ENCODE results near the gene PRDM12.
"Not testable (repeated sequence)": the region's sequence is repeated elsewhere in the genome, so short reads cannot be mapped to it uniquely, and the experiment has no call there.

PRDM12 gene

DNA sequence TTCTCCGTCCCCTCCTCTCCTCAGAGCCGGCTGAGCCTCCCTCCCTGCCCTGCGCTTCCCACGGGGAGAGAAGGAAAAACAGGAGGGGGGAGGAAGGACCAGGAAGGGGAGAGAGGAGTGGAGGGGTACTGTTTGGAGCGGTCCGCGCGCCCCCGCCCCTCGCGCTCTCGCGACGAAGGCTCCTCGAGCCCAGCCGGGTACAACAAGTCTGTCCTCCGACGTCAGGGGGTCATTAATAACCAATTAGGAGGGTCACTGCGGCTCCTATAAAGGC, 480 bp upstream of the PRDM12 start:
- DNase-seq (ENCODE audit: low spot score): no peak

DNA sequence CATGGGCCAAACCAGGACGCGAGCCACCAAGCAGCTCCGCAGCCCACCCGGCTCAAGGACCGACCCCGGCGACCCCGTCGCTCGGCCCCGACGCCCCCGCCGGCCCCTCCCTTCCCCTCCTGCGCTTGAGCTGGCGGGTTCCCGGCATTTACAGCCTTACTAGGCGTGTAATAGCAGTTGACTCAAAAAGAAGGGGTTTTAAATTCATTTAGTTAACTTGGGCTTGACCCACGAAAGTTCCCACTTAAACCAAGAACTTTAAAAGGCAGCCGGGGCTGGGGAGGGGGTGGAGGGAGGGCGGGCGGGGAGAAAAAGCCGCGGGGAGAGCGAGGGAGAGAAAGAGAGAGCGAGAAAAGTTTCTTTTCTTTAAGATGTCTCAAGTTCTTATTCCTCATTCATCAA, 636 bp downstream of the PRDM12 start:
- DNase-seq (ENCODE audit: low spot score): peak; percentile 43

DNA sequence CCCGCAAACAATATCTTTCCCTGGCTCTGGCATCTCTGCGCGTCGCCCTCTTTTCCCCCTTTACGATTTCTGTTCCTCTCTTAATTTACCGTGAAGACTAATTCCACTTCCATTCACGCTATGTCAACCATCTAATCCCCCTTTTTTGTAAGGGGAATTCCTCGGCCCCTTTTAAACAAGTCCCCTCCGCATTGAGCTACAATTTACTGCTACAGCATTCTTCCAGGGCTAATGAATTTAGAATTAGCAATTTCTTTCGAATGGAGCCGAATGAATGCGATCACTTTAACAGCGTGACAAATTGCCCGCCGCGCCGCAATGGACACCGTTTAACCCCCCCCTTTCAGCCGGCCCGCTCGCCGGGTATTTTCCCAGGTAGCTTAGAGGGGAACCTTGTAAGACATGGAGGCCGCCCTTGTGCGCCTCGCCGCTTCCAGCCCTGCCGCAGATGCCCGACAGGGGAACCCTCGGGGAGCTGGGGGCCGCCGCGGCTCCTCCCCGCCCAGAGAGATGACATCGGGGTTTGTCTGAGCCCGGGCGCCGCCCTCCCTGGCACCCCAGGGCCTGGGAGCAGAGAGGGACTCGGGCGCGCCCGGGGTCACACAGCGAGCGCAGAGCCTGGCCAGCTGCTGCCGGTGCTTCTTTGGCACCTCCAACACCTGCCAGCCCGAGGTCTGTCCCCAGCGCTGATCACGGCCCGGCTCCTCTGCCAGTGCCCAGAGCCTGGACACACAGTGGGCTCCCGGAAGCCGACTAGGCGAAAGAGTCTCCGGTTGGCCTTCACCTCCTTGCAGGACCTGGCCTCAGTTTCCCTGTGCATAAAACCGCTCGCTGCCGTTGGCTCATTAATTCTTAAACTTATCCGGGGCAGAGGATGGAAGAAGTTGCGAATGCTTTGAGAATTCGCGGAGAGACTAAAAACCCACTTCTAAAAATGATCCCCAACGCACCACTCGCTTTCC, 1.3 kb downstream of the PRDM12 start:
- DNase-seq (ENCODE audit: low spot score): peak; percentile 61

DNA sequence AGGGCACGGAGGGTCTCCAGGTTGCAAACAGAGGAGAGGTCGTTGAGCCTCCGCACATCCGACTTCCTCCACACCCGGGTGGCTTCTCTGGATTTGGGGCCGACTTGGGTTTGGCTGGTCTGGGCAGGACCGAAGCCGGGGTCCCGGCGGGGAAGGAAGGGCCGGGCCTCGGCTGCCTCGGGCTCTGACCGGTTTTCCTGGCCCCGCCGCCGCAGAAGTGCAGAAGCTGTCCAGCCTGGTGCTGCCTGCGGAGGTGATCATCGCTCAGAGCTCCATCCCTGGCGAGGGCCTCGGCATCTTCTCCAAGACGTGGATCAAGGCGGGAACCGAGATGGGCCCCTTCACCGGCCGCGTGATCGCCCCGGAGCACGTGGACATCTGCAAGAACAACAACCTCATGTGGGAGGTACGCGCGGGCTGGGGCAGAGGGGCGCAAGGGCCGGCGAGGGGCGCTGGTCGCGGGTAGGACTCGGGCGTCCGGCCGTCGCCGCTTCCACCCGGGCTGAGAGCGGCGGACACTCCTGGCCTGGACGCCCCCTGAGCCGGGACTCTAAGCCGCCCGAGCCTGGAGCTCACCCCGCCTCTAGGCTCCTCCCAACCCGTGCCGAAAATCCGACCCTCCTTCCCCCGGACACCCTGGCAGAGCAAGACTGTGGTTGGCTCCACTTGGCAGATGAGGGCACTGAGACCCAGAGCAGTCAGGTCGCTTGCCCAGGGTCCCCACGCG, 2.2 kb downstream of the PRDM12 start:
- peak; percentile 50 for DNase-seq (ENCODE audit: low spot score)

DNA sequence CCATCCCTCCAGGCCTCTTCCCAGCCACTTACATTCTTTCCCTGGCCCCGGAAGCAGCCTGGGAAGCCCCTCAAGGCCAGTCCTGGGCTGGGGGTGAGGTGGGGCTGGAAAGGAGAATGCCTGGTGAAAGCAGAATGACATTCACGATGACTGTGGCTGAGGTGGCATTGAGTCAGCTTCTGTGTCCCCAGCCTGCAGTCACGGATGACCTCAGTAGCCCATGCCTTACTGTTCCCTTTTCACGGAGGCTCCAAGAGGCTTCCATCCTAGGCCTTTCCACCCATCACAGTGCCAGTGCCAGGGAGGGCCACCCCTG, 2.7 kb downstream of the PRDM12 start:
- peak; percentile 7 for DNase-seq (ENCODE audit: low spot score)

DNA sequence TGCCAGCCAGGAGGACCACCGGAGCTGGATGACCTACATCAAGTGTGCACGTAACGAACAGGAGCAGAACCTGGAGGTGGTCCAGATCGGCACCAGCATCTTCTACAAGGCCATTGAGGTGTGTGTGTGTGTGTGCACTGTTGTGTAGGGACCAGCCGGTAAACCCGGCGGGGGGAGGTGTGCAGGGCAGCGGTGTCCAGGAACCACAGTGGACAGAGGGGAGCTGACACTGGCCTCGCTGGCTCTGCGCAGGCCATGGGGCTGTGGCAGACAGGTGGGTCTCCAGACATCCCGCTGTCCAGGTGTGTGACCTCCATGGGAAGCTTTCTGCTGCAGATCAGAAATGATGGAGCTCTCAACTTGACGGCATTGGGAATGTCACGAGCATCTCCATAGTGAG, 3.8 kb downstream of the PRDM12 start:
- DNase-seq (ENCODE audit: low spot score): no peak

DNA sequence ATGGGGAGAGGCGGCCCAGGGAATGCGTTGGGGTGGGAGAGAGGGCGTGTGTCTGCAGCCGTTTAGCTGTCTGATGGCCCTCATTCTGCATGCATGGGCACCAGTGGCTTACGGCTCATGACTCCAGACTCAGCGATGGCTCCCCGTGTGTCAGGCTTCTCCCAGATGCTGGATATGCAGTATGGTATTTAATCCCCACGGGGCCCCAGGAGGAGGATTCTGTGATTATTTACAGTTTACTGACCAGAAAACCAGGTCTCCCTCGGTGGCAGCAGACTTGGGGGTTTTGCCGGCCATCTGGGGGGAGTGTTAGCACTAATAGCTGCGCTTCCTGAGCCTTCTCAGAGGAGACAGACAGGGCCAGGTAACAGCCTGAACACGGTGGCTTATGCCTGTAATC, 4.3 kb downstream of the PRDM12 start:
- DNase-seq (ENCODE audit: low spot score): no peak

DNA sequence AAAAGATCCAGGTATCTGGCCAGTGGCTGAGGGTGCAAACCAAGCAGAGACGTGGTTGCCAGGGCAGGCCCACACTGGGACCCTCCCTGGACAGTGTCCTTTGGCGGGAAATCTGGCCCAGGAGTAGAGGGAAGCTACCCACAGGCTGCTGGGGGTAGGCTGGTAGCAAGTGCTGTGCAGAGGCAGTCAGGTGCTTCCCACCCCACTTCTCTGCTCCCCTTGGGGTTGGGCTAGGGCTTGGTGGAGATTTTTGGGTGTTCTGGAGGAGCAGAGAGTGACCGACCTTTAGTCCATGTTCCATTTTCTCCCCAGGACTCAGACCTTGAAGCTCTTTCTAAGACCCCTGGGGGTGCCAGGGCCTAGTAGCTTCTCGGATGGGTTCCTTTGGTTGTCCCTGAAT, 5.6 kb downstream of the PRDM12 start:
- no peak for DNase-seq (ENCODE audit: low spot score)

DNA sequence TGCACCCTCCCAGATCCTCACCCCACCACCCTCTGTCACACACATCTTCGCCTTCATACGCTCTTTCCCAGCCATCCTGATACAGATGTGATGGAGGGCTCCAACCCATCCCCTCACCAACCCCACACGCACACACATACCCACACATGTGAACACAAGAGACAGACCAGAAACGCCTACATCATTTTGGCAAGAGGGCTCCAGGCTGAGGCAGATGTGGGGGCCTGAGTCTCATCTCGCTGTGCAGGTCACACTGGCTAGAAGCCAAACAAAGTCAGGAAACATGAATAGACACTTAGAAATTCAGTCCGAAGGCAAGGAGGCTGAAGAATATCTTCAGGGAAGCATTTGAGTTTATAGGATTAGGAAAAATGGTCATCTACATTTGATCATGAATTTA, 6.2 kb downstream of the PRDM12 start:
- DNase-seq (ENCODE audit: low spot score): no peak

DNA sequence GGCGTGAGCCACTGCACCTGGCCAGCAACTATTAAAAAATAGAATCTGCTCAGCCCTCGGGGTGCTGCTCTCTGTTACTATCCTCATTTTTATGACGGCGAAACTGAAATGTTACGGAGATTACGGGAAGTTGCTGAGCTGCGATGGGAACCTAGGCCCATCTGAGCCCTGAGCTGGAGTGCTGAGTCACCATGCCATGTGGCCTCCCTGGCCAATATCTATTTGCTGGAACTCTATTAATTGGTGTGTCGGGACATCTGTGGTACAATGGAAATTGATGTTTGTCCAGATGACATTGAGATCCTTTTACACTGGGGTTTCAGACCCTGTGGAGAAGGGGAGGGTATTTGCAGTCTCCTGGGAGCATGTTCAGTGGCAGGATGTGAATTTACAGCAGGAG, 8.1 kb downstream of the PRDM12 start:
- DNase-seq (ENCODE audit: low spot score): no peak

DNA sequence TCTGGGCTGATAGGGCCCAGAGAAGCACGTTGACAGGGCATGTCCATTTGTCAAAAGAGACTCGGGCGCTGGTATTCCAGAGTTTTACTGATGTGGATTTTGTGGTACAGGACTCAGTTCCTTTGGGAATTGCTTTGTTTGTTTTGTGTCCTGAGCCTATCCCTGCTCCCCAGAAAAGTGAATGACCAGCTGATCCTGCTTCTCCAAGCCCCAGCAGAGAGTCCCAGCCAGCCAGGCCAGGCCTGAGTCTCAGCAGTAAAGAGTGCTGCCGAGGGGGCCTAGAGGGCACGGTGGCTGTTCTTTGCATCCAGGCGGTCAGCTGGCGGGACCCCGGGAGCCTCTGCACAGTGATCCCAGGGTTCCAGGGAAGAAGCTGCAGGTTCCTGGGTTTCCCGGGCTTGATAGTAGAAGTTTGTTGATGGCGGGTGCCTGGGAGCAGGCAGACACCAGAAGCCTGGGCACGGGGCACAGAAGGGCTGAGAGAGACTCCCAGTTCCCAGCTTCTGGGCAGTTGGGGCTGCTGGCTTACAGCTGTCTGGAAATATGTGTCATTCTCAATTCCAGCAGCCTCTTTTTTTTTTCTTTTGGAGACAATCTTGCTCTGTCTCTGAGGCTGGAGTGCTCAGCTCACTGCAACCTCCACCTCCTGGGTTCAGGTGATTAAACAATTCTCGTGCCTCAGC, 8.7 kb downstream of the PRDM12 start:
- DNase-seq (ENCODE audit: low spot score): no peak

DNA sequence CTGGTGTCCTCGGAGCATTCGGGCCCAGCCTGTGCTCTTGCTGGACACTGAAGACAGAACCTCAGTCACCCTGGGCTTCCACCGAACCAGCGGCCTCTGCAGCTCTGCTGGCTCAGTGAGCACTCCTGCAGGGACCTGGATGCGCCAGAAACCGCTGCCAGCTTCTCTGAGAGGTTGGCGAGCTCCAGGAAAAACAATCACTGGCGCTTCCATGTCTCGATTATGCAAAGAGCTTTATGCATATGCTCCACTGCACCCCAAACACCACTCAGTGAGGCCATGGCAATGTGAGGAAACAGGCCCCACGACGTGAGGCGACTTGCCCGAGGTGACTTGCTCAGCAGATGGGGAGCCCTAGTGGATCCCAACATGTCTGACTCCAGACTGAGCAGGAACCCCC, 11.0 kb downstream of the PRDM12 start:
- no peak for DNase-seq (ENCODE audit: low spot score)

DNA sequence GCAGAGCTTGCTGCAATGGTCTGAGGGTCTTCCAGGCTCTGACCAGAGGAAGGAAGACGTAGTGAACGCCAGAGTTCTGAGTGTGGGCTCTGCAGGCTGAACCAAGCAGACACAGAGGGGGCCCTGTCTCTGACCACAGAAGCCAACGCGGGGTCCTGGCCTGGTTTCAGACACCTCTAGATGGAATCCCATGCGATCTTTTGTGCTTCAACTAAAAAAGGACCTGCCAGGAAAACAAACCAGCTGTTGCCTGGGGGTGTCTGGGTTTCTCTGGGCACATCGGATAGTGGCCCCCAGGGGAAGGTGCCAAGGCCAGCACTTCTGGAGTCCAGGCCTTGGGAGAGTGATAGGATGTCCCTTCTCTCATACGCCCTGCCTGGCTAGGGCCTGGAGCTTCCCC, 12.9 kb downstream of the PRDM12 start:
- no peak for DNase-seq (ENCODE audit: low spot score)

DNA sequence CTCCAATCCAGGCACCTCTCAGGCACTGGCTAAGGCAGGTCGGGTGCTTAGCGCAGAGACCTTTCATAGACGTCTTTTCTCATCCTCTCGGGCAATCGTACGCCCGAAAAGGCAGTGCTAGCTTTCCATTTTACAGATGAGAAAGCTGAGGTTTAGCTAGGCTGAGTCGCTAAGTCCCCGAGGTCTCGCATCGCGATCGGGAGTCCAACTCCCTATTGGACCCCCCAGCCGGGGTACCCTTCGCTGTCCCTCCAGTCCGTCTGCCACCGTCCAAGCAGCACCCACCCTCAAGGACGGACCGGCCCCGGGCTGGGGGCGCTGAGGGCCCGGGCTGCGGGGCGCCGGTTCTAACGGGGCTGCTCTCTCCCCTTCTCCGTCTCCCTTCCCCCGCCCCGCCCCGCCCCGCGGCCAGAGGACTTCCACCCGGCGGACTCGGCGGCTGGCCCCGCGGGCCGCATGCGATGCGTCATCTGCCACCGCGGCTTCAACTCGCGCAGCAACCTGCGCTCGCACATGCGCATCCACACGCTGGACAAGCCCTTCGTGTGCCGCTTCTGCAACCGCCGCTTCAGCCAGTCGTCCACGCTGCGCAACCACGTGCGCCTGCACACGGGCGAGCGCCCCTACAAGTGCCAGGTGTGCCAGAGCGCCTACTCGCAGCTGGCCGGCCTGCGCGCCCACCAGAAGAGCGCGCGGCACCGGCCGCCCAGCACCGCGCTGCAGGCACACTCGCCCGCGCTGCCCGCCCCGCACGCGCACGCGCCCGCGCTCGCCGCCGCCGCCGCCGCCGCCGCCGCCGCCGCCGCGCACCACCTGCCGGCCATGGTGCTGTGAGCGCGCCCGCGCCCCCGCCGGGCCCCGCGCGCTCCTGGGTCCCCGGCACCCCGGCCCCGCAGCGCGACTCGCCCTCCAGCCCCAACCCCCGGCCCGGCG, 16.7 kb downstream of the PRDM12 start:
- peak; percentile 90 for DNase-seq (ENCODE audit: low spot score)

DNA sequence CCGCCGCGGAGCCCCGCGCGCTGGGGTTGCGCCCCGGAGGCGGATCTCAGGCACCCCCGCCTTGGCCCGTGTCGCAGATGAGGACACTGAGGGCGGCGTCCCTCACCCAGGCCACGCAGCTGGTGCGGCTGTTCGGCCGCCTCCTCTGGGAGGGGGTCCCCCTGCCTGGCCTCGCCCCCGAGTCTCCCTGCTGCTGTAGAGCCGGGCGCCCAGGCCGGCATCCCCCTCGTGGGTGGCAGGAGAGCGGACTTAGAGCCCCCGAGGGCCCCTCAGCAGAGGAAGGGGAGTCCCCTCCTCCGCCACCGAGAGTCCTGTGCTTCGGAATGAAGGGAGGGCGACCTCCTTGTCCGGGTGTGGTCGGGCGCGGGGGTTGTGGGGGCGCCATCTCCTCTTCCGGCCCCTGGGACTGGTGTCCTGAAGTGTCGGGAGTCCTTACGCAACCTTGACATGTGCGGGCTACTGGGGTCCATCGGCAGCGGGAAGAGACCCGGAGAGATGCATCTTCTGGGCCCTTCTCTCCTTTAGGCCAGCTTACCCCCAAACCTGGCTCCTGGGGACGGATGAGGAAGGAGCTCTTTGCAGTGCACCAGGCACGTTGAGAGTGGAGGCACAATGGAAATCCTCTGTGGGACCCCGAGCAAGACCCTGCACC, 17.5 kb downstream of the PRDM12 start:
- DNase-seq (ENCODE audit: low spot score): no peak

DNA sequence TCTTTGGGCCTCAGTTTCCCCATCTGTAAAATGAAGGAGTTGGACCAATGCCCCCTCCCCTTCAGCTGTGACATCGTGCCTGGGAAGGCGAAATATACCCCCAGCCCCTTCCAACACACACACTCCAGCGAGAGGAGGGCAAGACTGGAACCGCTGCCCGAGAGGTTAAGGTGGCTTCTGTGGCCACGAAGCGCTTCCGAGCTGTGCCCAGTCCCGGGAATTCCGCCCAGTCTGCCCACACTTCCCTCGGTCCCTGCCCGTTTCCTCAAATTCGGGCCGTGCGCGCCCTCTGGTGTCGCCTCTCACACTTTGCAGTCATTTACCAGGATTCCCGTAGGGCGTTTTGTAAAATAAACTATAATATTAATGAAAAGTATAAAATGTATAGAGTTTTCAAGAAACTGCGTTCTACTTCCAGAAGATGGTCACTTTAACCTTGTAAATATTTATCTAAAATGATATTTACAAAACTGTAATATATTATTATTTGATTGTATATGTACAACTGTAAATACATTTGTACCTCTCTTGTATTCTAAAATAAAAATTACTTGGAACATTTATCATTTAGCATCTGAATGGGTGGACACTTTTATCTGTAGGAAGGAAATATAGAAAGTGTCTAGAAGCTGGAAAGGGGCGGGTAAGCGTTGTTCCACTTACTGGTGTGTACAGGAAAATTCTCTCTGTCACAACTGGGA, 18.2 kb downstream of the PRDM12 start:
- DNase-seq (ENCODE audit: low spot score): peak; percentile 84

DNA sequence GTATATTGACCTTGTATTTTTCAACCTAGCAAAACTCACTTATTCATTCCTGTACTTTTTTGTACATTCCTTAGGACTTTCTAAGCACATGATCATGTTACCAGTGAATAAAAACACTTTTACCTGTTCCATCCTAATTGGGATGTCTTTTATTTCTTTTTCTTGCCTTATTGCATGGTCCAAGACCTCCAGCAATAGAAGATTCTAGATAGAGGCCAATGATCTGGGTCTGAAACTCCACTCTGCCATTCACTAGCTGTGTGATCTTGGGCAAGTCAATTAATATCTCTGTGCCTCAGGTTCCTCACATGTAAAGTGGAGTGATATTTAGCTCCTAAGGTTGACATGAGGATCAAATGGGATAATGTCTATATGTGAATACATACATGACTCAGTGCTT, 20.7 kb downstream of the PRDM12 start:
- no peak for DNase-seq (ENCODE audit: low spot score)

DNA sequence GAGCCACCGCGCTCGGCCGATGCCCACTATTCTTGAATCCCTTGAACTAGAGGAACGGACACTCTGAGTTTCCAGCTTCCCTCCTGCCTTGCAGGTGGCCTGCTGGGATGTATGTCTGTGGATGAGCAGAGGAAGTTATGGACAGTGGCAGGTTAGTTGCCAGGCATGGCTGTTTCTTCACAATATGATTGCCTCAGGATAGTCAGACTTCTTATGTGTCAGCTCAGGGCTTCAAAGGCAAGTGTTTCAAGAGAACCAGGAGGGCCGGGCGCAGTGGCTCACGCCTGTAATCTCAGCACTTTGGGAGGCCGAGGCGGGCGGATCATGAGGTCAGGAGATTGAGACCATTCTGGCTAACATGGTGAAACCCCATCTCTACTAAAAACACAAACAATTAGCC, 21.6 kb downstream of the PRDM12 start:
- DNase-seq (ENCODE audit: low spot score): not testable (repeated sequence)

DNA sequence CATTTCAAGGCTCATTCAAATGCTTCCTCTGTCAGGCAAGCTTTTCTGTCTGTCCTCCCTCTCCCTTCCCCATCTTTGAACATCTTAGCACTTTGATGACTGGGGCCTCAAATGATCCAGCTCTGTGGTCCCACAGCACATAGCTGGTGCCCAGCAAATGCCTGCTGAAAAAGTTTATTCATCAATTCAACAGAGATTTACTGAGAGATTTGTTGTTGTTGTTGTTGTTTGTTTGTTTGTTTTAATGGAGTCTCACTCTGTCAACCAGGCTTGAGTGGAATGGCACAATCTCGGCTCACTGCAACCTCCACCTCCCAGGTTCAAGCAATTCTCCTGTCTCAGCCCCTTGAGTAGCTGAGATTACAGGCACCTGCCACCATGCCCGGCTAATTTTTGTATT, 23.2 kb downstream of the PRDM12 start:
- no peak for DNase-seq (ENCODE audit: low spot score)

DNA sequence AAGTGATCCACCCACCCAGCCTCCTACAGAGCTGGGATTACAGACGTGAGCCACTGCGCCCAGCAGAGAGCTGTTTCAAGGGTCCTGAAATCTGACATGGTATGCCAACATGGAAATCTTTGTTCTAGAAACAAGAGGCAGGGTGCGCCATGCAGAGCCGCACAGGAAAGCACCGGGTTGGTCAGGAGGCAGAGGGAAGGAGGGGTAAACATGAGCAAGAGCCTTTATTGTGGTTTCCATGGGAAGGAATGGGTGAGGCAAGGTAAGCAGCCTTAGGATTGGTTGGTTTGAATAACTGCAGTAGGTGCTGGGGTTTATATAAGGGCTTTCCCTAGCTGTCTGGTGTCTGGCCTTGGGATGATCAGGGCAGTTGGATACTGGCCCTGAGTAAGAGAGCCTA, 23.7 kb downstream of the PRDM12 start:
- no peak for DNase-seq (ENCODE audit: low spot score)

DNA sequence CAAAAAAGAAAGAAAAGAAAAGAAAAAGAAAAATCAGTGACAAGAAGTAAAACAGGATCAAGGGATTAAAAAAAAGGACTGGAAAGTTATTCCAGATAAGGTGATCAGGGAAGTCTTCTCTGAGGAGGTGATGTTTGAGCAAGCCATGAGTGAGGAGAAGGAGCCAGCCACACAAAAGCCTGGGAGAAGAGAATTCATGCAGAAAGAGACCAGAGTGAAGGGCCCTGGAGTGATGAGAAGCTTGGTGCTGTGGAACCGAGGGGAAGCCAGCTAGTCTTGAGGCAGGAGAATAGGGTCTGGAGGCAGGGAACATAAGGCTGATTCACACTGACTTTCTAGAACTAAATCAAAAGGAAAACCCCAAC, 25.2 kb downstream of the PRDM12 start:
- no peak for DNase-seq (ENCODE audit: low spot score)
